Measurements from ENCODE around the gene IDNK. TPM values are rescaled to one million over a fixed set of nuclear protein-coding genes. Genes with fewer than 3 reads are reported as not detected.

Gene IDNK
- total RNA-seq, 1 donor from 2014 or later = 3.7 TPM

GRCh38 chr9:83665580-83666200 lies 42.7 kb downstream of the IDNK start:
- no peak for TF ChIP-seq CTCF (IDR thresholded peaks at IDR 0.05; ENCODE audit: insufficient read depth, low read length, severe bottlenecking)
- H3K27me3 ChIP-seq (ENCODE audit: control insufficient read depth, insufficient read depth, low read length) = no peaks in the 10 kb centered on the region
- H3K4me3 ChIP-seq (ENCODE audit: low read depth, low read length) = no peak overlapping the region
- peaks cover 9% of the 10 kb centered on the region for H3K36me3 ChIP-seq (ENCODE audit: control insufficient read depth, insufficient read depth, low read length)
- DNase-seq (ENCODE audit: low read depth) (no peak), FAIRE-seq (no peak)

- FAIRE-seq (no peak), DNase-seq (ENCODE audit: low read depth) (peak; percentile 31)
- Histone ChIP-seq H3K27me3 (ENCODE audit: control insufficient read depth, insufficient read depth, low read length) (no peaks in the 10 kb centered on the region), H3K4me3 (ENCODE audit: low read depth, low read length) (no peak overlapping the region), H3K36me3 (ENCODE audit: control insufficient read depth, insufficient read depth, low read length) (peaks cover 8% of the 10 kb centered on the region)
- TF ChIP-seq CTCF (IDR thresholded peaks at IDR 0.05; ENCODE audit: insufficient read depth, low read length, severe bottlenecking) = no peak
Measured at GRCh38 chr9:83669067-83669466, 46.1 kb downstream of the IDNK start.

- Histone ChIP-seq H3K27me3 (ENCODE audit: control insufficient read depth, insufficient read depth, low read length) (no peaks in the 10 kb centered on the region), H3K36me3 (ENCODE audit: control insufficient read depth, insufficient read depth, low read length) (peaks cover 9% of the 10 kb centered on the region), H3K4me3 (ENCODE audit: low read depth, low read length) (no peak overlapping the region)
- DNase-seq (ENCODE audit: low read depth) (no peak), FAIRE-seq (no peak)
- no peak for TF ChIP-seq CTCF (IDR thresholded peaks at IDR 0.05; ENCODE audit: insufficient read depth, low read length, severe bottlenecking)
Measured at GRCh38 chr9:83670381-83670780, 47.4 kb downstream of the IDNK start.

- FAIRE-seq = no peak
- peaks cover 9% of the 10 kb centered on the region for H3K36me3 ChIP-seq (ENCODE audit: control insufficient read depth, insufficient read depth, low read length)
- DNase-seq (ENCODE audit: low read depth) = no peak
- H3K4me3 ChIP-seq (ENCODE audit: low read depth, low read length) = no peak overlapping the region
- TF ChIP-seq CTCF (IDR thresholded peaks at IDR 0.05; ENCODE audit: insufficient read depth, low read length, severe bottlenecking) = no peak
- no peaks in the 10 kb centered on the region for H3K27me3 ChIP-seq (ENCODE audit: control insufficient read depth, insufficient read depth, low read length)
Measured at GRCh38 chr9:83671451-83671850, 48.5 kb downstream of the IDNK start.

- DNase-seq (ENCODE audit: low read depth) = no peak
- H3K4me3 ChIP-seq (ENCODE audit: low read depth, low read length) = no peak overlapping the region
- no peaks in the 10 kb centered on the region for H3K27me3 ChIP-seq (ENCODE audit: control insufficient read depth, insufficient read depth, low read length)
- FAIRE-seq = no peak
- peaks cover 12% of the 10 kb centered on the region for H3K36me3 ChIP-seq (ENCODE audit: control insufficient read depth, insufficient read depth, low read length)
- no peak for TF ChIP-seq CTCF (IDR thresholded peaks at IDR 0.05; ENCODE audit: insufficient read depth, low read length, severe bottlenecking)
Measured at GRCh38 chr9:83675466-83675865, 52.5 kb downstream of the IDNK start.

- DNase-seq (ENCODE audit: low read depth) (no peak), FAIRE-seq (no peak)
- TF ChIP-seq CTCF (IDR thresholded peaks at IDR 0.05; ENCODE audit: insufficient read depth, low read length, severe bottlenecking) = no peak
- Histone ChIP-seq H3K36me3 (ENCODE audit: control insufficient read depth, insufficient read depth, low read length) (peaks cover 12% of the 10 kb centered on the region), H3K4me3 (ENCODE audit: low read depth, low read length) (no peak overlapping the region), H3K27me3 (ENCODE audit: control insufficient read depth, insufficient read depth, low read length) (no peaks in the 10 kb centered on the region)
Measured at GRCh38 chr9:83677596-83677995, 54.7 kb downstream of the IDNK start.

Data from bronchial epithelial cell (primary cell).